Vagina (tissue), 2 donors: ENCODE results near the gene DYRK1B. TPM values are rescaled to one million over a fixed set of nuclear protein-coding genes. Genes with fewer than 3 reads are reported as not detected.

Source experiments
- DNase-seq, 2 donors: peaks; one replicate each; pipeline ENCODE4 v3.0.0-alpha.2; 2017; ENCODE audit errors: extremely low spot score in 2 of 2
- H3K27ac ChIP-seq: fragments of 200-600 bp; sonication (generic); one replicate; pipeline ENCODE4 v1.5.1; 2019
- H3K27me3 ChIP-seq: fragments of 200-600 bp; sonication (generic); one replicate; pipeline ENCODE4 v1.5.1; 2019
- H3K36me3 ChIP-seq, 2 donors: fragments of 200-600 bp; sonication (generic); one replicate each; pipeline ENCODE4 v1.5.1; 2017 to 2019
- H3K4me1 ChIP-seq: fragments of 200-600 bp; sonication (generic); one replicate; pipeline ENCODE4 v1.5.1; 2019
- H3K4me3 ChIP-seq, 2 donors: fragments of 200-600 bp; sonication (generic); 1 replicate in 1 of 2; 2 replicates in 1 of 2; pipeline ENCODE4 v1.5.1; 2016 to 2019
- H3K9me3 ChIP-seq: fragments of 200-600 bp; sonication (generic); one replicate; pipeline ENCODE4 v1.5.1; 2019
- POLR2A ChIP-seq, 2 donors: fragments of 450-650 bp; IDR thresholded peaks; one replicate each; pipeline ENCODE4 v1.6.1; 2017; ENCODE audit warnings: antibody characterized with exemption in 2 of 2, mild to moderate bottlenecking in 2 of 2, moderate library complexity in 2 of 2
- POLR2AphosphoS5 ChIP-seq, 2 donors: sonication (generic); formaldehyde crosslinking; IDR thresholded peaks; one replicate each; pipeline ENCODE4 v1.9.0; 2017; ENCODE audit warnings: antibody characterized with exemption in 2 of 2, mild to moderate bottlenecking in 2 of 2, low read depth in 1 of 2; ENCODE audit not compliant: insufficient read depth in 1 of 2
- intact Hi-C: fragments of 100-400 bp; cut with DNase I; formaldehyde crosslinking; loops from one replicate; pipeline ENCODE4 v1.15.1; 2023
- total RNA-seq: library from RNA; depleted of rRNA; stranded (reverse); fragments of >200 nt; gene quantifications from one replicate; pipeline ENCODE4 v1.2.3, GENCODE V29; 2016
- TF ChIP-seq, protein P1 (sequence below), 3 experiments: fragments of 450-650 bp in 2 of 3; fragments of 200-600 bp in 1 of 3; sonication (generic) in 1 of 3; IDR thresholded peaks; one replicate each; pipeline ENCODE4 v1.5.1; 2017 to 2019; ENCODE audit warnings: antibody characterized with exemption in 3 of 3, mild to moderate bottlenecking in 2 of 3, moderate library complexity in 2 of 3

DYRK1B gene
- total RNA-seq, 1 donor from 2014 or later = 5.6 TPM

DNA sequence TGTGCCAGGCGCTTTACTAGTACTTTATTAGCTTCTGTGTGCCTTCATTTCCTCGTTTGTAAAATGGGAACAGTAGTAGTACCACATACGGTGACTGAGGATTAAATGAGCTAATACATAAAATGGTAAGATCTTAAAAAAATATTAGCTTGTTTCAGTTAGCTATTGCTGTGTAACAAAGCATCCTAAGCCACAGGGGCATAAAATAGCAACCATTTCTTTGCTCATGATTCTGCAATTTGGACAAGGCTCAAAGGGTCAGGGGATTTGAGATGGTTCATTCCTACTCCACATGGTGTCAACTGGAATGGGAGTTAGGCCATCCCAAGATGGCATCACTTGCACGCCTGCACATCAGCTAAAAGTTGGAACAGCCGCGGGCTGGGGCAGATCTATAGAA lies 13.3 kb downstream of the DYRK1B start:
- no peaks in the 10 kb centered on the region for H3K27me3 ChIP-seq
- peaks cover 0 to 5% of the 10 kb centered on the region in 2 donors for H3K36me3 ChIP-seq
- peaks cover 18% of the 10 kb centered on the region for H3K4me1 ChIP-seq
- no peak overlapping the region for H3K4me3 ChIP-seq
- intact Hi-C loops = no loop called here
- no peaks in the 10 kb centered on the region for H3K9me3 ChIP-seq
- no peak overlapping the region for H3K27ac ChIP-seq
- no peak for DNase-seq
- TF ChIP-seq POLR2A (IDR thresholded peaks at IDR 0.05) = no peak
- TF ChIP-seq, protein P1, sequence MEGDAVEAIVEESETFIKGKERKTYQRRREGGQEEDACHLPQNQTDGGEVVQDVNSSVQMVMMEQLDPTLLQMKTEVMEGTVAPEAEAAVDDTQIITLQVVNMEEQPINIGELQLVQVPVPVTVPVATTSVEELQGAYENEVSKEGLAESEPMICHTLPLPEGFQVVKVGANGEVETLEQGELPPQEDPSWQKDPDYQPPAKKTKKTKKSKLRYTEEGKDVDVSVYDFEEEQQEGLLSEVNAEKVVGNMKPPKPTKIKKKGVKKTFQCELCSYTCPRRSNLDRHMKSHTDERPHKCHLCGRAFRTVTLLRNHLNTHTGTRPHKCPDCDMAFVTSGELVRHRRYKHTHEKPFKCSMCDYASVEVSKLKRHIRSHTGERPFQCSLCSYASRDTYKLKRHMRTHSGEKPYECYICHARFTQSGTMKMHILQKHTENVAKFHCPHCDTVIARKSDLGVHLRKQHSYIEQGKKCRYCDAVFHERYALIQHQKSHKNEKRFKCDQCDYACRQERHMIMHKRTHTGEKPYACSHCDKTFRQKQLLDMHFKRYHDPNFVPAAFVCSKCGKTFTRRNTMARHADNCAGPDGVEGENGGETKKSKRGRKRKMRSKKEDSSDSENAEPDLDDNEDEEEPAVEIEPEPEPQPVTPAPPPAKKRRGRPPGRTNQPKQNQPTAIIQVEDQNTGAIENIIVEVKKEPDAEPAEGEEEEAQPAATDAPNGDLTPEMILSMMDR (IDR thresholded peaks at IDR 0.05) = no peak
- no peak for TF ChIP-seq POLR2AphosphoS5 (IDR thresholded peaks at IDR 0.05; ENCODE audit: insufficient read depth in 1 of 2, low read depth in 1 of 2)

DNA sequence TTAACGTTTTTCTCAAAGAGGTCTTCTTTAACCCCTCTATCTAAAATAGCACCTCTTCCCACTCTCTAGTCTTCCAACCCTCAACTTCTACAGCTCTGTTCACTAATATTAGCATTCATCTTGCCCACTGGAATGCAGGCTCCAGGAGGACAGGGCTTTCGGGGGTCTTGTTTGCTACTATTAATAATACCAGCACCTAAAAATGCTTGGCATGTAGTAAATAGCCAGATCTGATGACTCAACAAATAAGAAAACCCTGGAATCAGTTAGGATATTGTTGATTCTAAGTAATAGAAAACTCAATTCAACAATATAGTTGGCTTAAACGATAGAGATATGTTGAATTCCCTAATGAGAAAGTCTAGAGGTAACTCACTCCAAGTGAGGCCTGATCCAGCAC lies 14.2 kb downstream of the DYRK1B start:
- no peaks in the 10 kb centered on the region for H3K27me3 ChIP-seq
- TF ChIP-seq POLR2AphosphoS5 (IDR thresholded peaks at IDR 0.05; ENCODE audit: insufficient read depth in 1 of 2, low read depth in 1 of 2) (no peak), POLR2A (IDR thresholded peaks at IDR 0.05) (no peak)
- TF ChIP-seq, protein P1 (IDR thresholded peaks at IDR 0.05) = no peak
- H3K4me1 ChIP-seq = peaks cover 9% of the 10 kb centered on the region
- H3K4me3 ChIP-seq = no peak overlapping the region
- no peak overlapping the region for H3K27ac ChIP-seq
- DNase-seq = no peak
- no peaks in the 10 kb centered on the region for H3K36me3 ChIP-seq
- no peaks in the 10 kb centered on the region for H3K9me3 ChIP-seq
- intact Hi-C loops = no loop called here

DNA sequence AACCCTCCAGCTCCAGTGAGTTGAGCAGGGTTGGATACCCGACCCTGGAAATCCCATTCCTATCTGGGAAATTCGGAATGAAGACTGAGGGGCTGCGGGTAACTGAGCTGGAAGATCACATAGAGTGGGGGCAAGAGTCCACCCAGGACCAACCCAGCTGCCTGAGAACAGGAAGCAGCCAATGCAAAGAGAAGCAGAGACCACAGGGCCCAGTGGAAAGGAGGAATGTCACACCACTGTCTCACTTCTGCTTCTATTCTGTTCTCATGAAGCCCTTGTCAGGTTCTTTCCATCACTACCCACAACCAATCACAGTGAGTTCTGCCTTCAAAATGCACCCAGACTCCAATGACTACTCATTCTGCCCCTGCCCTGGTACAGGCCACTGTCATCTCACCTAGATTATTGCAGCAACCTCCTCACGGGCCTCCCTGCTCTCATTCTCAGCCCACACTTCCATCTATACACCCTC lies 15.3 kb downstream of the DYRK1B start:
- Histone ChIP-seq H3K4me1 (peaks cover 3% of the 10 kb centered on the region), H3K9me3 (no peaks in the 10 kb centered on the region), H3K27me3 (no peaks in the 10 kb centered on the region), H3K27ac (no peak overlapping the region), H3K36me3 (no peaks in the 10 kb centered on the region), H3K4me3 (no peak overlapping the region)
- intact Hi-C loops = no loop called here
- no peak for DNase-seq
- TF ChIP-seq POLR2A (IDR thresholded peaks at IDR 0.05) = no peak
- no peak for TF ChIP-seq POLR2AphosphoS5 (IDR thresholded peaks at IDR 0.05; ENCODE audit: insufficient read depth in 1 of 2, low read depth in 1 of 2)

DNA sequence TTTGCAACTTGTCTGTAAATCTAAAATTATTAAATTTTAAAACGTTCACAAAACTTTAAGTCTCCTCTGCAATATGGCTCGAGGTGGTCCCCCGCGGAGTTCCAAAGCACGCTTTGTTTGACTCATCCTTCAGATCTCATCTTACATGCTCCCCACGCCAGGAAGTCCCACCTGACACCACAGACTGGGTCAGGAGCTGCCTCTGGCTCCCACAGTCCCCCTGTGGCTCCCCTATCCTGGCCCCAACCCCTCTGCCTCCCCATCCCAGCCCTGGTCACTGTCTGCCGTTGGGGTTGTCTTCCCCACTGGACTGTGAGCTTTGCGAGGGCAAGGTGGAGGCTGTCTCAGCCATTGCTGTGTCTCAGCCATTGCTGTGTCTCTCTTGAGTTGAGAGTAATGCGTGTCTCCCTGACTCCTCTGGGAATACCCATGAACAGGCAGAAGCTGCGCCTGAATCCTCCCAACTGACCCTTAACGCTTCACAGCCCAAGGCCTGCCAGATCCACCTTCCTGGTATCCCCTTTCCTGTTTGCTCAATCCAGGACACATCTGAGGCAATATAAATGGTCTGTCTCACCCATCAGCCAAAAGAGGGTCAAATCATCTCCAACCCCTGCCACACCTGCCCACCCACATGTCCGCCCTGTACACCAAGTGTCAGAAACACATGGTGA lies 15.9 kb downstream of the DYRK1B start:
- Histone ChIP-seq H3K27ac (no peak overlapping the region), H3K4me1 (no peaks in the 10 kb centered on the region), H3K9me3 (no peaks in the 10 kb centered on the region), H3K36me3 (no peaks in the 10 kb centered on the region), H3K4me3 (no peak overlapping the region), H3K27me3 (no peaks in the 10 kb centered on the region)
- TF ChIP-seq POLR2AphosphoS5 (IDR thresholded peaks at IDR 0.05; ENCODE audit: insufficient read depth in 1 of 2, low read depth in 1 of 2) (no peak), POLR2A (IDR thresholded peaks at IDR 0.05) (no peak)
- TF ChIP-seq, protein P1 (IDR thresholded peaks at IDR 0.05) = no peak
- intact Hi-C loops = no loop called here
- DNase-seq = no peak

DNA sequence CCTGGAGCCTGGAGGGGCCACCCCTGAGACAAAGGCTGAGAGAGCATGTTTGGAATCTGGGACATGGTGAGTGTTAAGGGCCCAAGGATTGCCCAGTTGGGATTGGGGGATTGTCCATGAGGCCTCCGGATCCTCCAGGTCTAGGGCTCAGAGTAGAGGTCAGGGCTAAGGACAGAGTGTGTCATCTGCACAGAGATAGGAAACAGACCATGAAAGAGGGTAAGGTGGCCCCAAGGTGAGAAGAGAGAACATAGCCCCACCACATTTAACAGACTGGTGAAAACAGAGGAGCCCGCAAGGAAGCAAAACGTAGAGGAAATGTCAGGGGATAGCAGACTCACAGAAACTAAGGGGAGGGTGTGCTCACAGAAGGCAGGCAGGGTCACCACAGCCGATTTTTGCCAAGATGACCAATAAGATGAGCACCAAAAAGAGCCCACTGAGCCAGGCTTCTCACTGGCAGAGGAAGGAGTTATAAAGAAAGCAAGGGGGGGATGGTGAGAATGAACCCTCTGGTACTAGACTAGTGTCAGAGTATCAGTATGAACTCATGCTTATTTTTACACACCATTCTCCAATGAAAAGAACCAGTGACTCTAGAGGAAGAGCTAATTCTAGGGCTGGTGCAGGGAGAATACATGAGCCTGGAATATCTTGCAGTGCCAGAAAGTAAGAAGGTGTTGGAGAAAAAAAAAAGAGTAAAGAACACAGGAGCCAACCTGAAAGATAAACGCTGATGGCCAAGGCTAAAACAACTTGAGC lies 17.5 kb downstream of the DYRK1B start:
- H3K4me1 ChIP-seq = no peaks in the 10 kb centered on the region
- H3K4me3 ChIP-seq = no peak overlapping the region
- no peak for TF ChIP-seq POLR2A (IDR thresholded peaks at IDR 0.05)
- no peak for TF ChIP-seq POLR2AphosphoS5 (IDR thresholded peaks at IDR 0.05; ENCODE audit: insufficient read depth in 1 of 2, low read depth in 1 of 2)
- TF ChIP-seq, protein P1 (IDR thresholded peaks at IDR 0.05) = no peak
- DNase-seq = no peak
- no peaks in the 10 kb centered on the region for H3K36me3 ChIP-seq
- intact Hi-C loops = no loop called here
- H3K27ac ChIP-seq = no peak overlapping the region
- H3K27me3 ChIP-seq = no peaks in the 10 kb centered on the region
- no peaks in the 10 kb centered on the region for H3K9me3 ChIP-seq
